Activated CD4-positive, CD25-positive, alpha-beta regulatory T cell treated with anti-CD3 and anti-CD28 coated beads, Interleukin-2, amount 50 U/mL, for 16 hours (primary cell): ENCODE results near the gene SERTAD2.

ENCODE experiments used
- DNase-seq: peaks from one replicate; pipeline ENCODE4 v3.0.0-alpha.2; 2020; ENCODE audit warnings: low read depth, low spot score

Gene SERTAD2

DNA sequence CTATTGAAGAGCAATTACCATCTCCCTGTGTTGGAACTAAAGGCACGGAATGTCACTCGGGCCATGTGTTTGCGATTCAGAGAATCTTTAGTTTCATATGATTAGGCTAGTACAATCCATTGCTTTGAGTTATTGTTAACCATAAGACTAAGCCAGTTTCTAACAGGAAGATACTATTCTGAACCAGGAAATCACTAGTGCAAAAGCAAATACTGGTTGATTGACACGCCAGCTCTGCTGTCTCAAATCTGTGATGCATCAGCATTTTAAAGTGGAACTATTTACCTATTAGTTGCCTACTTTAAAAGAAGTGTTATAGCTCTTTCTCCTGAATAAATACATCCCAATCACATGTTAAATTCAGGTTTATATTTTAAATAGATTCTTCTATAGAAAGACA lies 67.7 kb downstream of the SERTAD2 start:
- no peak for DNase-seq

DNA sequence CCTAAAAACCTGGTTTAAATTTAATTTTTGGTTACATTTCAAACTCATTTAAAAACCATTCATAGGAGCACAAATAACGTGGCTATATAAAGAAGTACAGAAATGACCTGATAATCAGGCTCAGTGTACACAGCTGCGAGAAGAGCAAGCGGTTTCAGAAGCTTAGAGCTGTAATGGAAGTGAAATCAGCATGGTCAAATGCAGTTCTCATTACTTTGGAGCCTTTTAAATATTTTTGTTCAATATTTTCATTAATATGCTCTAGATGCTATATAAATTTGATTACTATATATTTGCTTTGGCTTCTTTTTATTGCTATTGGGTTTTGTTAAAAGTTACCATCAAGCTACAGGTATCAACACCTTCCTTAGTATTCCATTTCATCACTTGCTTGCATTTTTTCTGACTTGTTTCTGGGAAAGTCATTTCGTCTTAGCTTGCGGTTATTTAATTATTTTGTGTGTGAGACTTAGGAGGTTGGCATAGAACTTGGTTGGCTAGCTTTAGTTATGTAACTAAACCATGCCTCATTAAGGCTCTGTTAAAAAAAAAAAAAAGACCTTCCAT lies 70.9 kb downstream of the SERTAD2 start:
- DNase-seq: no peak

DNA sequence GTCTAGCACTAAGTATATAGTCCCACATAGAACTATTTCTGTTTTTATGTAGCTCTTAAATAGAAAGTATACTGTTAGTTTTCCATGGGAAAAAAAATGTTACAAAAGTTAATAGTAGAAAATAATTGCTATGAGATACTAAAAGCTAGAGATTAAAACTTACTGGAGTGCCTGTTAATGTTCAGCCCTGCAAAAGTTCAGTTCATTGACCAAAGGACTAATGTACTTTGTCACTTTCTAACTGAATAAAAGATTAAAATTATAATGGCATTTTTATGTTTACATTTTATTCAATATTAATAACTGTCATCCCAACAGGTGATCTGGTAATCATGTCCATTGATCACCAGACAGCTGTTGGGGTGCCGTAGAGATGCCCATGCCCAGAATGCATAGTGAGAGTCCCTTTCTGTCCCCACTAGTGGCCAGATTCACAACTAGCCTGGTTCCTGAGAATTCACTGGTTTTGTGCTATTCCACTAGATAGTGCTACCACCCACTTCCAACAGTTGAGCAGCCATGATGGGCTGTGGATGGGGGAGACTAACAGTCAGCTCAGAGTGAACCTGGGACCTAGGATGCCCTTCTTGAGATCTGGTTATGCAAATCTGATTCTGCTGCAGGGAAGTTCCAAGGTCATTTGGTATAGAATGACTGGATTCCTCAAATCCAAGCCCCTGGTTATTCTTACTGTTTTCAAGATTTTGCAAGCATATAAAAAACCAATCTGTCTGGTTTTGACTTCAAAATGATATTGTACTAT lies 71.8 kb downstream of the SERTAD2 start:
- DNase-seq: no peak
